GM21529 (cell line): ENCODE data around the gene PLA2G4C.

ENCODE experiments used
- ATAC-seq: cut with Tn5 transposase; IDR thresholded peaks from one replicate; pipeline ENCODE4 v1.9.1; 2021; ENCODE audit not compliant: unreplicated experiment

Gene PLA2G4C, protein sequence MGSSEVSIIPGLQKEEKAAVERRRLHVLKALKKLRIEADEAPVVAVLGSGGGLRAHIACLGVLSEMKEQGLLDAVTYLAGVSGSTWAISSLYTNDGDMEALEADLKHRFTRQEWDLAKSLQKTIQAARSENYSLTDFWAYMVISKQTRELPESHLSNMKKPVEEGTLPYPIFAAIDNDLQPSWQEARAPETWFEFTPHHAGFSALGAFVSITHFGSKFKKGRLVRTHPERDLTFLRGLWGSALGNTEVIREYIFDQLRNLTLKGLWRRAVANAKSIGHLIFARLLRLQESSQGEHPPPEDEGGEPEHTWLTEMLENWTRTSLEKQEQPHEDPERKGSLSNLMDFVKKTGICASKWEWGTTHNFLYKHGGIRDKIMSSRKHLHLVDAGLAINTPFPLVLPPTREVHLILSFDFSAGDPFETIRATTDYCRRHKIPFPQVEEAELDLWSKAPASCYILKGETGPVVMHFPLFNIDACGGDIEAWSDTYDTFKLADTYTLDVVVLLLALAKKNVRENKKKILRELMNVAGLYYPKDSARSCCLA

DNA sequence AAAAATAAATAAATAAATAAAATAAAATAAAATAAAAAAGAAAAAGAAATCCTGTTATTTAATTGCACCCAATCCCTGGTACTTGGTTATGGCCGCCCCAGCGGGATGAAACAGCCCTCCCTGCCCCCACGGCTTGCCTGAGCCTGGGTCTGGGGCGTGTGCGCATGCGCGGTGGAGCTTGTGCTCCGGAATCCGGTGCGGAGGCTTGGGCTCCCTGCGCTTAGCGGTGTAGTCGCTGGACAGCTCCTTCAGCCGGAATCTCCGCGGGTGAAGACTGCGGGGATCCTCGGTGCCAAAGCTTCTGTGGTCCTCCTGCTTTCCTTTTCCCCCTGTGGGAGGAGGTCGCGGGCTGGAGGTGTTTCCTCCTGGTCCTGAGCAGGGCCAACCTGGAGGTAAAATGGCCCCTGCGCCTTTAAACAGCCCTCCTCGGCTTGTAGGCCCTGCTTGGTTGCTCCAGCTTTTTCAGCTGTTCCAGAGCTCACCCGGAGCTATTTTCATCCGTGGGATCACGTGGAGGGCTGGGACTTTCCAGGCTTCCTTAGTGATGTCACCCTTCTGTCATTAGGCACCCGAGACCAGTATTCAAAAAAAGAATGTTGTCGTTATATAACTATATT is at the start of gene PLA2G4C:
Gene PLA2G4C (minus strand): TSS at position 468 of the 617 bp plus-strand sequence. CDS start 4,288 bp downstream, outside the sequence.
- ATAC-seq: peak; percentile 61

DNA sequence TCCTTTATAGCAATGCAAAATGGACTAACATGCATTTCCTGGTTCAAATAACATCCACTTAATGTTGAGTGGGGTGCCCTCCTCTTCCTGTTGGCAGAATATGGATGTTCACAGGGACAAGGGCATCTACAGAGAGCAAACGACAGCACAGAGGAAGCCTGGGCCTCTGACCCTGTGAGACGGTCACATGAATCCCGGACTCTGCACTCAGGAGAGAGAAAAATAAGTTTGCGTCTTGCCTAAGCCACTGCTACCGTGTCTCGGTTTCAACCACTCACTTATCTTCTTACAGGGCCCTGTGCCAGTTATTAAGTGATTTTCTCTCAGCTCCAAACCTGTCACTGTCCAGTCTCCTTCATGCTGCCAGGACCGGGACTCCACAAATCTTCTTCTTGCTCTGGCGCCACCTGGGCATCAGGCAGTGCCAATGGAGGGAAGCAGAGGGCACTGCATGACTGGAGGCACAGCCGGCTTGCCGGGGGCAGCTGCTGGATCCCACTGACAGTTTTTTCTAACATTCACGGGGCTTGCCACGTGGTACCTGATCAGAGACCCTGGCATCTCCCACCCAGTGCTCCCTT is 47.7 kb upstream of the PLA2G4C start:
- ATAC-seq: no peak

DNA sequence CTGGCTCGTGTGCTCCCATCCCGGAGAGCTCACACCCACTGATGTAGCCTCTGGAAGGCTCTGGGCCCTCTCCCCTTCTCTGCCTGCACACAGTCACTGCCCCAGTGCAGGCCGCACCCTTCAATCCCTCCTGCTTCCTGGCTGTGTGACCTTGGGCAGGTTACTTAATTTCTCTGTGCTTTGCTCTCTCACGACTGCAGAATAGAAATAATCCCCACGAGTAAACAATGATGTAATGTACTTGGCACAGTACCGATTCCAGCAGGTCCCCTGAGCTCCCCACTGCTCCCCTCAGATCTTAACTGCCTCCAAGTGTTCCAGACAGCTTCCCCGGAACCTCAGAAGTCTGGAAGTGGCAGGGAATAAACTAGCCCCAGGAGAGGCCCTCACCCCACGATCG is 43.4 kb upstream of the PLA2G4C start:
- ATAC-seq: no peak

DNA sequence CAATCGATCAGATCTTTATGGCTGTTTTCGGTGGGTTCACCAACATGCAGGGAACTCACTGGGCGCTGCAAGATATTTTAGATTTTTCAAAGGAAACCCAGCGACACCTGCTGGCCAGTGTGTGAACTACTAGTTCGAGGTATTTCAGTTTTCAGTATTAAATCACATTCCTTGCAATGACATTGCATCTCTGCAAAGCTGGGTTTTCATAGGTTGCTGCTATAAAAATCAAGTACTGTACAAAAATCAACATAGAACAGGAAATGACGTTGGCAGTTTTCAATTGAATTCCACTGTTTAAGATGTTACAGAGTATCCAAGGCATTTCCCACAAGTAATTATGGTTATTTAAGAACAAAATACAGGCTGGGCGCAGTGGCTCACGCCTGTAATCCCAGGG is 41.9 kb upstream of the PLA2G4C start:
- ATAC-seq: no peak

DNA sequence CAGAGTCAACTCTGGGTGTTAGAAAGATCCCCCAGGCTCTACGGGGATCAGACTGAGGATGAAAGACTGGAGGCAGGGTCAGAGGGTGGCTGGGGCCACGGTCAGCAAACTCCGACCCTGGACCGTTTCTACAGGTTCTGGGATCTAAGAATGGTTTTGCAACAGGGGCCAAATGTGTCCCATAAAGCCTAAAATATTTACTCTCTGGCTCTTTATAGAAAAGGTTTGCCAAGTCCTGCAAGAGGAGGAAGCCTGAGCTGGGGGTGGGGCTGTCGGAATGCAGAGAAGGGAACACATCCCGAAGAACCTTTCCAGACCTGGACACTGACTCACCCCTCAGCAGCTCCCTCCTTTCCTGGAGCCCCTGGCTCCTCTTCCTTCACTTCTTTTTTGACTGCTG is 38.8 kb upstream of the PLA2G4C start:
- no peak for ATAC-seq

DNA sequence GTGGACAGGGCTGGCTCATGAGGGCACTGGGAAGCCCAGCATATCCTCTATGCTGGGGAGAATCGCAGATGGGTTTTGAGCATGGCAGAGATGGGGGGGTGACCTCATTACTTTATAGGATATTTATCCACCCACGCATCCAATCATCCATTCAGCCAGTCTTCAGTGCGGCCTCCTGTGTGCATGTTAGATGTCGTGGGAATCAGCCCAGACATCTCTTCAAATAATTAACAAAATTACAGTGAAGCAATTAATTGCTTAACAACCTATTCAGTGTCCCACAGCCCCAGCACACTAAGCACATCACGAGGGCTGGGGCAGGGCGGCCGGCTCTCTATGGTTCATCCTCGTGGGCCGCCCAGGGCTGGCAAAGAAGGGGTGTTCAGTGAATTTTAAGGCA is 38.0 kb upstream of the PLA2G4C start:
- ATAC-seq: no peak

DNA sequence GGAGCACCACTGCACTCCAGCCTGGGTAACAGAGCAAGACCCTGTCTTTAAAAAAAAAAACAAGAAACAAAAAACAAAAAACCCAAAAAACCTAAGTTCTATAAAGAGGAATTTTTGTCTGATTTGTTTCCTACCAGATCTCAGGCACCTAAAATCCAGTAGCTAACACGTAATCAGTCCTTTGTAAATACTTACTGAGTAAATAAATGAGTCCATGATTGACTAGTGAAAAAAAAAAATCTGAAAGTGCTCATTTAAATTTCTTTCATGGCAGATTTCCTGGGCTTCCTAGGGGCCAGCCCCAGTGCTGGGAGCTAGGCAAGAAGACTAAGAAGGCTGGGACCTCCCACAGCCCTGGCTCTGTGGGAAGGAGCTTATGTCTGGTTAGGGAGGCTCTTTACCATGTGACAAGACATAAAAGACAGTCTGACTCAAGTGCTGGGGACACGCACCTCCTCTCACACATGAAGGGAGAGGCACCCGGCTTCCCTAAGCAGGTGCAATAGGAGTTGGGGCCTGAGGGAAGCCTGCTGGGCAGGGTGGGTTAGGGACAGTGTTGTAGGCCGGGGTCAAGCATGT is 37.1 kb upstream of the PLA2G4C start:
- ATAC-seq: no peak

DNA sequence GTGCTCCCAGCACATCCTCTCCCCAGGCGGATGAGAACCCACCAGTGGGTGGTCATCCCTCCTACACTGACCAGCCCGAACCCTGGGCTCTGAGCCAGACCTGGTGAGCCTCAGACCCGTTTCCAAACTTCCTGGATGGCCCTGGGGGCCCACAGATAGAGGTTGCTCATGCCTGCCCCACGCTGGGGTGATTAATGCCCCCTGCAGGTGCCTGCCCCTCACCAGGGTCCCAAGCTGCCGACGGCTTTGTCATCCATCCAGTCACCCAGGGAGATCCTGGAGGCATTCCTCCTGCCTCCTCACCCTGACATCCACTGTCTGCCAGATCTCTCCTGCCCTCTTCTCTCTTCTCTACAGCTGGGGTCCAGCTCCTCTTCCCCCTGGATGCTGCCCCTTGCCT is 28.4 kb upstream of the PLA2G4C start:
- ATAC-seq: no peak

DNA sequence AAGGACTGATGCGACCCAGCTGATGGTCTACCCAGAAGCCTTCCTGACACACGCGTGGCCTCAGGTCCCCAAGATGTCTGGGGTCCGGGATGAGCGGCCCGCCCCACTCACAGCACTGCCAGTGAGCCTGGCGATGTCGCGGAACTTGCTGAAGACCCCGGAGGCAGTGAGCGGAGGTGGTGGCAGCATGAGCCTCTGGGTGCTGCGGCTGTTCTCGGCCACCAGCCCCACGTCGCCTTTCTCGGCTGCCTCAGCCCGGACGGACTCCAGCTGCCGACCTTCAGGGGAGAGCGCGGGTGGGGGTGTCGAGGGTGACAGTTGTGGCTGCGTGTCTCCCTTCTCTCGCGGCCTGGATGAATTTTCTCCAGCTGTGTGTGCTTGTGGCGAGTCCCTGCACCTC is 26.8 kb upstream of the PLA2G4C start:
- no peak for ATAC-seq

DNA sequence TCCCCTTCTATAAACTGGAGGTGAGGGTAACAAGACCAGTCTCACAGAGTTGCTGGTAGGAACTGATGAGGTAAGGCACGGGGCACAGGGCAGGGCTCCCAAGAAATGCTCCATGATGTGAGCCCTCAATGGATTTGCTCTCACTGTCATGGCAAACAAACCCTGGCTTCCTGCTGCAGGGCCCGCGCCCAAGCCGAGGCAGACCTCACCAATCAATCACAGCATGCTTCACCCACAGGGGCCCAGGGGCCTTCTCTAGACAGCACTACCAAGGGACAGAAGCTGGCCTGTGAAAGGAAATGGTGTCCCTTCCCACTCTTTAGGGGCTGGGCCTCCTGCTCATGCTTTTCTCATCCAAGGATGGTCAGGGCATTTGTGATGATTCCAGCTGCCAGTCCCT is 25.9 kb upstream of the PLA2G4C start:
- ATAC-seq: no peak

DNA sequence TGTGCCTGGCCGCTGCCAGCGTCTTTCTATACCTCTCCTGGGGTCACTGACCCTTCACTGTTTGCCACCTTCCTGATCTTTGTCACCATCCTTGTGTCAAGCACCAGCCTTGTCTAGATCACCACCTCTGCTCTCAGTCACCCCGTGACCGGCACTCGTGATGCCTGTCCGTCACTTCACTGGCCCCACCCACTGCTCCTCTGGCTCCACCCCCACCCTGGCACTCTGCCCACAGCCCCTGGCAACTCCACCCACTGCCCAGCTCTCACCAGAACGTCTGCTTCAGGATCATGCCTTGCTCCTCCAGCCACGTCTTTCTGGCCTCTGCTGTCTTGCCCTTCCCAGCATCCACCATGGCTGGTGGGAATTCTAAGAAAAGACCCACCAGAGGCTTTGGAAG is 24.8 kb upstream of the PLA2G4C start:
- no peak for ATAC-seq

DNA sequence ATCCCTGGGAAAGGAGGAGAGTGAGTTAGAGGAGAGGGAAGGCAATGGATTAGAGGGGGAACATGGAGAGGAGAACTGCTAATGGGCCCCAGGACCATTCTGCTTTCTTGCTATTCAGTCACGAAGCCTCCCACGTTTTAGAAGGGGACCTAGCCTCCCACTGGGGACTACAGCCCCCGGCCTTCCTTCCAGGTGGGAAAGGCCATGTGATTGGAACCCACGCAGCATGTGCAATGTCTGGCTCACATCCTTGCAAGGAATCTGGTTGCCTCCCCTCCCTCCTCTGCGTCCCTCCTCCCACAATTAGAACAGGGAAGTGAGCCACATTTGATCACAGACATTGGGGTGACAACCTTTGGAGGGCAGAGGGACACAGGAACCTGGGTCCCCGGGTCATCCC is 22.5 kb upstream of the PLA2G4C start:
- ATAC-seq: no peak

DNA sequence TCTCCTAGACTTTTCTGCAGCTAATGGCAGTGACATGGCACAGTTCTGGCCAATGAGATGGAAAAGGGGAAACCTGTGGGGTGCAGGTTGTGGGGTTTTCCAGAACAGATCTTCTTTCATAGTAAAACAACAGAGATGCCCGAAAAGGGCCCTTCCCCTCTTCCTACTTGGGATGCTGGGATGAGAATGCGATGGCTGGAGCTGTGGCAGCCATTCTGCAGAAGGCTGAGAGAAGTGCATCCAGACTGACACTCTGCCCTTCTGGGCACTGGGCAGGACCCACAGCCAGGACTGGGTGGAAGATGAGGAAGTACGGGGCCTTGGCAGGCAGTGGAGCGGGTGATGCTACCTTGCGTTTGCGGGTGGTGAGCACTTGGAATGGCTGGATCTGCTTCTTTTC is 16.9 kb upstream of the PLA2G4C start:
- no peak for ATAC-seq

DNA sequence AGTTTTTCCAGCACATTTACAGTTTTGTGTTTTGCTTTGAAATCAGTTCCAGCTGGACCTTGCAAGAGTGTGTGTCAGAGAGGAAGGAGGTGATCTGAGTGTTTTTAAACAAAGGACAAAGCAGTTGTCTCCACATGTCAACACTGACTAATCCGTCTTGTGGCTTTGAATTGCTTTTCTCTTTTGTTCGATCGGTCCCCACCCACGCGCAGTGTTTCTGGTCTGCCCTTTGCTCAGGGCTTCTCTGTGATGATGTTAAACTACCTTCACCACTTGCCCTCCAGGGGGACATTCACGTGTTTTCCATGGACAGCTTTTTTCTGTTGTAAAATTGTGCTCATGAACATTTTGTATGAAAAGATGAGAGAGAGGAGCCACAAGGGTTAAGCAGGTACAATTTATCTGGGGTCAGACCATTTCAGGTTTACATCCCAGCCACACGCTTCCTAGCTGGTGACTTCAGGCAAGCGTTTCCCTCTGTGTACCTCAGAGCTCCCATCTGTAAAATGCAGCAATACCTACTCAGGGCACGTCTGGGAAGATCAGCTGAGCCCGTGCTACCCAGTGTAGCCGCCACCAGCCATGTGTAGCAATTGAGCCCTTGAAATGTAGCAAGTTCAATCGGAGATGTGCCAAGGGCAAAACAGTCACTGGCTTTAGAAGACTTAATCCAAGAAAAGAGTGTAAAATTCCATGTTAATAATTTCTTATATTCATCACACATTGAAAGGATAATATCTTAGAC is 13.5 kb upstream of the PLA2G4C start:
- no peak for ATAC-seq

DNA sequence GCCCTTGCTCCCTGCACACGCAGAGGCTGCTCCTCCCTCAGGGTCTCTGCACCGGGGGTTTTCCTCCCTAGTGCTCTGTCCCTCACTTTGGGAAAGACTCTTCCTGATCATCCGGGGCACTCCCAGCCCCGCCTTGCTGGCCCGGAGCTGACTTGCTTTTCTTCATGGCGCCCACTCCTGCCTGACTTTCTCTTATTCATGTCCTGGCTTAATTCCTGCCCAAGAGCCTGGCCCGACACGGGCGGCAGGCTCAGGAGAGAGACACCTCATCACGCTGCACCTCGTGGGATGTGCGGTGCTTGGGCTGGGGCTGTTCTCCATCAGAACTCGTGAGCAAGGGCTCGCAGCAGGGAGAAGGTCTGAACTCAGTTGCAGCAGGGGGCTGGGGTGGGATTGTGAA is 11.8 kb upstream of the PLA2G4C start:
- ATAC-seq: no peak

DNA sequence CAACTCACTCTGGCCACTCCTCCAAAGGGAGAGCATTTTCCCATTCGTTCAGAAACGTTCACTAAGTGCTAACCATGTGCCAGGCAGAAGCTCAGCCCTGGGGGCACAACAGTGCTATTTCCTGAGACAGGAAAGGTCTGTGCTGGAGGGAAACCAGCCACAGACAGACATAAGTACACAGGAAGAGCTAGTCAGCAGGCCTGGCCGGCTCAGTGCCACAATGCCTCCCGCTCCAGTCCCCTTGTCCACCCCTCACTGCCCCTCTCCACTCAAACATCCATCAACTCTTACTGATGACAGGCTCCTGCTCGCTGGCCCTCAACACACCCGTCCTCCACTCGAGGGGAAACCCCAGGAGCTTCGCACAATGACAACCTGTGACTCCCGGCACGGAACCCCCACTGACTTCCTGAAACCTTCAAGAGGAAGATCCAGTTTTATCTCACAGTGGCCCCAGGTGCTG is 11.3 kb upstream of the PLA2G4C start:
- no peak for ATAC-seq

DNA sequence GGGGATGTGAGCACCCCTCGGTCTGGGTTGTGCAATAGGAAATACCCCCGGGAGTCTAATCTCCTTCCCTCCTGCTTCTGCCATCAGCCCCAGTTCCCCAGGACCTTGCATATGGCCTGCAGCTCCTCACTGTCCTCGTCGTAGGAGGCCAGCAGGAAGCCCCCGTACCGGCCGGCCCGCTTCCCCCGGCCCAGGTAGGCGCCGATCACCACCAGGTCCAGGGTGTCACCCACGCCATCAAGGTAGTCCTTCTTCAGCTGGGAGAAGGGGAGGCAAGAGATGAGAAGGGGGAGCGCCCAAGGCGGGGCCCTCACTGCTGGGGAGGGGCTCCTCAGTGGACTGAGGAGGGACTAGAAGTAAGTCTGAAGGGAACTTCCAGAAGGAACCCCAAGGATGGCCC is 10.4 kb upstream of the PLA2G4C start:
- no peak for ATAC-seq

DNA sequence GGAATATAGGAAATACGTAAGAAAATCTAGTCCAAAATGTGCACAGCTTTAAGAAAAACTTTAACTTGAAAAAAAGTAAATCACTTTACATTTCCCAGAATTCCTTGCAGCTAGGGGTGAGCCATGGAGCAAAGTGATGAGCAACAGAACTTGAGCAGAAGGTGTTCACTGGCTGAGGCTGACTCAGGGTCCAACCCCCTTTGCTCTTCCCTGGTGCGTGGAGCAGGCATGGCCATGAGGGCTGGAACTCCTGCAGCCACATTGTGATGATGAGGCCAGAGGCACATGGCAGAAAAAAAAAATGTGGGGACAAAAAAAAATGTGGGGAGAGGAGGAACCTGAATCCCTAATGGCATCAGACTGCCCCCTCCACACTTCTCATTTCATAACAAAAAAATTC is 9.9 kb upstream of the PLA2G4C start:
- no peak for ATAC-seq

DNA sequence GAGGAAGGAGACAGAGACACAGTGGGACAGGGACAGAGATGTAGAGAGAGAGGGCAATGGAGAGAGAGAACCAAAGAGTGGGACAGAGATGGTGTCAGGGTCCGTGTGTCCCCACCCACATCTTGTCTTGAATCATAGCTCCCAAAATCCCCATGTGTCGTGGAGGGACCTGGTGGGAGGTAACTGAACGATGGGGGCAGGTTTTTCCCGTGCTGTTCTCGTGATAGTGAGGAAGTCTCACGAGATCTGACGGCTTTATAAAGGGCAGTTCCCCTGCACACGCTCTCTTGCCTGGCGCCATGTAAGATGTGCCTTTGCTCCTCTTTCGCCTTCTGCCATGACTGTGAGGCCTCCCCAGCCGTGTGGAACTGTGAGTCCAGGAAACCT is 7.5 kb upstream of the PLA2G4C start:
- no peak for ATAC-seq

DNA sequence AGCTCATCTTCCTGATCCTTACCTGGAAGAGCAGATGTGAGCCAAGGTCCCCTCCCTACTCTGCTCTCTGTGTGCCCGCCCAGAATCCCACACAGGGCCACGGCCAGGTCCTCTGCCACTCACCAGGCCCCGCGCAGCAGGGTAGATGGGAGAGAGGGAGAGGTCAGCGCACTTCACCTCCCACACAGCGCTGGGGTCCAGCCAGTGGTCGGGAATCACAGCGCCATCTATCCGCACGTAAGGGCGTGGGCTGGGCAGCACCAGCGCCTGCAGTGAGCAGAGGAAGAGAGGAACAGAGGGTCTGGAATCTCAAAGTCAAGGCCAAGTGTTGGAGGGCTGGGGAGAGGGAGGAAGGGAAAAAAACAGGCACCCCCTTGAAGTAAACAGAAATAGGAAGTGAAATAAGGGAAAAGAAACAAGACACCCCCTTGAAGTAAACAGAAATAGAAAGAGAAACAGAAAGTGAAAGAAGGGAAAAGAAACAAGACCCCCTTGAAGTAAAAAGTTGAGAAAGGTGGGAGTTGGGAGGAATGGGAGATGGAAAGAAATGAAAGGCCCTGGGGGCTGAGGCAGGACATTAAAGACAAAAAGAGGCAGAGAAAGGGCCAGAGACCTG is 7.0 kb upstream of the PLA2G4C start:
- ATAC-seq: no peak
